HepG2 (cell line): Measurements from ENCODE around the gene RBMS2. TPM values are rescaled to one million over a fixed set of nuclear protein-coding genes. Genes with fewer than 3 reads are reported as not detected.

Experiments used
- ATAC-seq: fragments of 200-7000 bp; cut with Tn5 transposase; 3 replicates; pipeline ENCODE4 v1.9.1; 2020; ENCODE audit warnings: mild to moderate bottlenecking, moderate library complexity
- BruUV-seq: library from RNA; stranded (reverse); fragments of 400-500 nt; replicated peaks from 2 replicates; lab custom pipeline; 2021; lab: Mats Ljungman, UMichigan
- CTCF ChIA-PET: fragments of 300-600 bp; formaldehyde crosslinking; extraction: SDS; loops from one replicate; lab custom pipeline; 2021; ENCODE audit warnings: low total read pairs, inconsistent platforms, low intra/inter-chr PET ratio; lab: Yijun Ruan, JAX
- POLR2A ChIA-PET: fragments of 350-600 bp; sonication (Branson Sonifier 250); formaldehyde crosslinking; loops from one replicate; lab custom pipeline; 2020; ENCODE audit warnings: antibody characterized with exemption, inconsistent platforms; lab: Yijun Ruan, JAX
- DNase-seq: peaks from one replicate; pipeline ENCODE4 v3.0.0-alpha.2; 2015; ENCODE audit warnings: low spot score
- FAIRE-seq: peaks from 3 replicates; lab custom pipeline; 2011; peaks lifted over from hg19 to GRCh38; lab: Jason Lieb, UNC
- H2AFZ ChIP-seq: one replicate; pipeline ENCODE4 v1.6.1; 2011; ENCODE audit warnings: low read length, inconsistent platforms
- H3K27ac ChIP-seq: fragments of 300-600 bp; 3 replicates; pipeline ENCODE4 v1.8.0; 2011; ENCODE audit warnings: mixed run types, mild to moderate bottlenecking, mixed read lengths, low read length, inconsistent platforms; ENCODE audit not compliant: insufficient read depth; ENCODE audit errors: extremely low read length
- H3K27me3 ChIP-seq, 2 experiments: fragments of 200-600 bp in 1 of 2; 2 replicates in 1 of 2; 3 replicates in 1 of 2; pipeline versions ENCODE4 v1.6.0 to v1.8.0; 2011; ENCODE audit warnings: low read length in 2 of 2, mild to moderate bottlenecking in 2 of 2, moderate library complexity in 2 of 2, inconsistent platforms in 1 of 2; ENCODE audit not compliant: insufficient read depth in 2 of 2, control insufficient read depth in 1 of 2
- H3K36me3 ChIP-seq, 2 experiments: fragments of 200-600 bp in 1 of 2; replicated peaks in 1 of 2; 2 replicates in 1 of 2; 3 replicates in 1 of 2; pipeline versions ENCODE4 v1.5.1 to v1.8.0; 2011; ENCODE audit warnings: low read length in 2 of 2, inconsistent platforms in 1 of 2; ENCODE audit not compliant: insufficient read depth in 2 of 2, control insufficient read depth in 1 of 2
- H3K4me1 ChIP-seq: 2 replicates; pipeline ENCODE4 v1.5.1; 2012; ENCODE audit warnings: low read length, inconsistent platforms; ENCODE audit not compliant: insufficient read depth
- H3K4me2 ChIP-seq: 2 replicates; pipeline ENCODE4 v1.6.0; 2011; ENCODE audit warnings: low read depth, low read length, inconsistent platforms
- H3K4me3 ChIP-seq, 3 experiments: fragments of 200-600 bp in 1 of 3; sonication (generic), shearing (Covaris generic) in 1 of 3; replicated peaks in 1 of 3; 2 replicates each; pipeline ENCODE4 v1.5.1; 2011 to 2016; ENCODE audit warnings: low read length in 3 of 3, inconsistent platforms in 2 of 3, low read depth in 2 of 3, mild to moderate bottlenecking in 2 of 3, control low read depth in 1 of 3, mixed read lengths in 1 of 3; ENCODE audit not compliant: insufficient read depth in 1 of 3
- H3K79me2 ChIP-seq: one replicate; pipeline ENCODE4 v1.6.1; 2011; ENCODE audit warnings: low read length, inconsistent platforms; ENCODE audit not compliant: insufficient read depth
- H3K9ac ChIP-seq: 2 replicates; pipeline ENCODE4 v1.6.0; 2011; ENCODE audit warnings: mild to moderate bottlenecking, low read depth, low read length, inconsistent platforms; ENCODE audit not compliant: insufficient read depth
- H3K9me3 ChIP-seq: 2 replicates; pipeline ENCODE4 v1.5.1; 2012; ENCODE audit warnings: mild to moderate bottlenecking, low read length
- H4K20me1 ChIP-seq: 2 replicates; pipeline ENCODE4 v1.6.0; 2011; ENCODE audit warnings: inconsistent platforms, mild to moderate bottlenecking, low read length, moderate library complexity; ENCODE audit not compliant: insufficient read depth
- ARID2 ChIP-seq: sonication (generic); formaldehyde crosslinking; IDR thresholded peaks from 2 replicates; pipeline ENCODE4 v1.8.1; 2022; ENCODE audit warnings: mild to moderate bottlenecking, missing genetic modification reagents, borderline replicate concordance
- MTA3 ChIP-seq: sonication (generic); formaldehyde crosslinking; IDR thresholded peaks from 2 replicates; pipeline ENCODE4 v1.4.0; 2020; ENCODE audit warnings: missing genetic modification reagents
- PHF8 ChIP-seq: sonication (generic); formaldehyde crosslinking; IDR thresholded peaks from 2 replicates; pipeline ENCODE4 v1.5.0; 2020; ENCODE audit warnings: missing genetic modification reagents
- RBM22 ChIP-seq: fragments of 200-400 bp; formaldehyde crosslinking; optimal IDR thresholded peaks from 2 replicates; pipeline ENCODE3; 2017; ENCODE audit warnings: mild to moderate bottlenecking, low read length, moderate library complexity
- SCMH1 ChIP-seq: sonication (generic); formaldehyde crosslinking; IDR thresholded peaks from 2 replicates; pipeline ENCODE4 v1.9.0; 2021; ENCODE audit warnings: missing genetic modification reagents, mild to moderate bottlenecking, borderline replicate concordance
- STAT6 ChIP-seq: sonication (generic); formaldehyde crosslinking; IDR thresholded peaks from 2 replicates; pipeline ENCODE4 v1.4.0; 2020; ENCODE audit warnings: missing genetic modification reagents, mild to moderate bottlenecking, borderline replicate concordance
- TBP ChIP-seq: sonication (generic); formaldehyde crosslinking; IDR thresholded peaks from 2 replicates; pipeline ENCODE4 v1.5.0; 2020; ENCODE audit warnings: missing genetic modification reagents
- ZBTB20 ChIP-seq: sonication (generic); formaldehyde crosslinking; IDR thresholded peaks from 2 replicates; pipeline ENCODE4 v1.8.1; 2023; ENCODE audit warnings: missing genetic modification reagents, low read depth, mild to moderate bottlenecking, borderline replicate concordance
- ZC3H13 ChIP-seq: sonication (generic); formaldehyde crosslinking; IDR thresholded peaks from 2 replicates; pipeline ENCODE4 v1.8.1; 2023; ENCODE audit warnings: mild to moderate bottlenecking, missing genetic modification reagents, moderate library complexity
- ZNF160 ChIP-seq: sonication (generic); formaldehyde crosslinking; IDR thresholded peaks from 2 replicates; pipeline ENCODE4 v1.8.0; 2022; ENCODE audit warnings: mild to moderate bottlenecking, inconsistent platforms, missing genetic modification reagents
- ZNF207 ChIP-seq: fragments of 450-650 bp; IDR thresholded peaks from 2 replicates; pipeline ENCODE4 v1.6.1; 2016; ENCODE audit warnings: antibody characterized with exemption, borderline replicate concordance
- ZNF546 ChIP-seq: sonication (generic); formaldehyde crosslinking; conservative IDR thresholded peaks from 2 replicates; pipeline ENCODE4 v1.8.1; 2023; ENCODE audit warnings: mild to moderate bottlenecking, missing genetic modification reagents
- WGBS: methylation state at CpG from one replicate; pipeline ENCODE4 v1.1.6; 2017; ENCODE audit warnings: low lambda C conversion rate; 5-methylcytosine and 5-hydroxymethylcytosine counted together
- in situ Hi-C: cut with HindIII; loops from 2 replicates; pipeline ENCODE4 v1.10.0; 2017; ENCODE audit warnings: low pct_unique_long_range_greater_than_20kb; ENCODE audit not compliant: extremely low pct_ligation_motif_present
- intact Hi-C: fragments of 100-400 bp; cut with micrococcal nuclease; formaldehyde crosslinking; loops from one replicate; pipeline ENCODE4 v1.10.0; 2022; ENCODE audit not compliant: unreplicated experiment
- polyA plus RNA-seq, 8 experiments: library from polyadenylated mRNA; depleted of rRNA in 3 of 8; stranded (reverse) in 7 of 8; unstranded in 1 of 8; fragments of >200 nt; fragmentation: Illumina TruSeq in 4 of 8; extraction: Trizol in 4 of 8; gene quantifications; 2 replicates each; pipeline versions ENCODE4 v1.2.1 to v1.2.3, GENCODE V29; 2011 to 2016; ENCODE audit warnings: low read depth in 4 of 8, missing spikeins in 1 of 8, mixed read lengths in 1 of 8; ENCODE audit not compliant: insufficient read depth in 1 of 8
- total RNA-seq, 5 experiments: library from RNA; depleted of rRNA; stranded (reverse); fragments of >200 nt; fragmentation: Illumina TruSeq; extraction: Trizol; gene quantifications; 2 replicates each; pipeline ENCODE4 v1.2.3, GENCODE V29; 2016; ENCODE audit warnings: low read depth in 1 of 5
- TF ChIP-seq, protein P1 (sequence below): sonication (generic); formaldehyde crosslinking; IDR thresholded peaks from 2 replicates; pipeline ENCODE4 v1.4.0; 2020; ENCODE audit warnings: missing genetic modification reagents
- TF ChIP-seq, protein P2 (sequence below): sonication (generic); formaldehyde crosslinking; IDR thresholded peaks from 2 replicates; pipeline ENCODE4 v1.8.0; 2022; ENCODE audit warnings: mild to moderate bottlenecking, missing genetic modification reagents; ENCODE audit not compliant: insufficient replicate concordance
- TF ChIP-seq, protein P3 (sequence below): conservative IDR thresholded peaks from 2 replicates; pipeline ENCODE4 v1.6.1; 2018; ENCODE audit warnings: missing genetic modification reagents

Gene RBMS2
- total and polyA plus RNA-seq, 2 of the 13 experiments (the other 11 are each of a cell fraction or from before 2014, with no cell fraction given), result 0.53 to 7.4 TPM

DNA sequence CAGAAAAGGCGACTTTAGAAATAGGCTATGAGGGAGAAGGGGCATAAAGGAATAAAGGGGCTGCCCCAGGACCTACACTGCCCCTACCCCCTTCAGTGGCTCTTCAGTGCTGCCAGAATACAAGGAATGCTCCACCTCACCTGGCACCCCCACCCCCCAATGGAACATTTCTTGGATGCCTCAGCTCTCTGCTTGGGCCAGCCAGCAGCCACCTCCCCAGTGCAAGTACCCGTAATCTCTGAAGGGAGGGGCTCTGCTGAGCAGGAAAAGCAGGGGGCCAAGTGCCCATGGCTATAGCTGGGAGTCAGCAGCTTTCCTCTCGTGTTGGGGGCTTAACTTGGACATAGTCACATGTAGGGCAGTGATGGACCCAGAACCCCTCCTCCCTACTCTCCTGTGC lies 75.2 kb downstream of the RBMS2 start:
- Histone ChIP-seq H3K9me3 (no peaks in the 10 kb centered on the region), H3K4me1 (no peaks in the 10 kb centered on the region)
- no peak for ATAC-seq
- no peak for DNase-seq
- TF ChIP-seq ZNF160 (CRISPR knock-in tag) (no peak), ZC3H13 (no peak), ZNF207 (no peak), SCMH1 (CRISPR knock-in tag) (no peak), TBP (CRISPR knock-in tag) (no peak), ARID2 (CRISPR knock-in tag) (no peak), PHF8 (CRISPR knock-in tag) (no peak), STAT6 (CRISPR knock-in tag) (no peak), ZBTB20 (CRISPR knock-in tag) (no peak), ZNF546 (CRISPR knock-in tag) (no peak), RBM22 (no peak), MTA3 (CRISPR knock-in tag) (no peak)
- TF ChIP-seq, protein P1, sequence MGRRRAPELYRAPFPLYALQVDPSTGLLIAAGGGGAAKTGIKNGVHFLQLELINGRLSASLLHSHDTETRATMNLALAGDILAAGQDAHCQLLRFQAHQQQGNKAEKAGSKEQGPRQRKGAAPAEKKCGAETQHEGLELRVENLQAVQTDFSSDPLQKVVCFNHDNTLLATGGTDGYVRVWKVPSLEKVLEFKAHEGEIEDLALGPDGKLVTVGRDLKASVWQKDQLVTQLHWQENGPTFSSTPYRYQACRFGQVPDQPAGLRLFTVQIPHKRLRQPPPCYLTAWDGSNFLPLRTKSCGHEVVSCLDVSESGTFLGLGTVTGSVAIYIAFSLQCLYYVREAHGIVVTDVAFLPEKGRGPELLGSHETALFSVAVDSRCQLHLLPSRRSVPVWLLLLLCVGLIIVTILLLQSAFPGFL (CRISPR knock-in tag), result no peak
- TF ChIP-seq, protein P2, sequence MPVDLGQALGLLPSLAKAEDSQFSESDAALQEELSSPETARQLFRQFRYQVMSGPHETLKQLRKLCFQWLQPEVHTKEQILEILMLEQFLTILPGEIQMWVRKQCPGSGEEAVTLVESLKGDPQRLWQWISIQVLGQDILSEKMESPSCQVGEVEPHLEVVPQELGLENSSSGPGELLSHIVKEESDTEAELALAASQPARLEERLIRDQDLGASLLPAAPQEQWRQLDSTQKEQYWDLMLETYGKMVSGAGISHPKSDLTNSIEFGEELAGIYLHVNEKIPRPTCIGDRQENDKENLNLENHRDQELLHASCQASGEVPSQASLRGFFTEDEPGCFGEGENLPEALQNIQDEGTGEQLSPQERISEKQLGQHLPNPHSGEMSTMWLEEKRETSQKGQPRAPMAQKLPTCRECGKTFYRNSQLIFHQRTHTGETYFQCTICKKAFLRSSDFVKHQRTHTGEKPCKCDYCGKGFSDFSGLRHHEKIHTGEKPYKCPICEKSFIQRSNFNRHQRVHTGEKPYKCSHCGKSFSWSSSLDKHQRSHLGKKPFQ (CRISPR knock-in tag), result no peak
- TF ChIP-seq, protein P3, sequence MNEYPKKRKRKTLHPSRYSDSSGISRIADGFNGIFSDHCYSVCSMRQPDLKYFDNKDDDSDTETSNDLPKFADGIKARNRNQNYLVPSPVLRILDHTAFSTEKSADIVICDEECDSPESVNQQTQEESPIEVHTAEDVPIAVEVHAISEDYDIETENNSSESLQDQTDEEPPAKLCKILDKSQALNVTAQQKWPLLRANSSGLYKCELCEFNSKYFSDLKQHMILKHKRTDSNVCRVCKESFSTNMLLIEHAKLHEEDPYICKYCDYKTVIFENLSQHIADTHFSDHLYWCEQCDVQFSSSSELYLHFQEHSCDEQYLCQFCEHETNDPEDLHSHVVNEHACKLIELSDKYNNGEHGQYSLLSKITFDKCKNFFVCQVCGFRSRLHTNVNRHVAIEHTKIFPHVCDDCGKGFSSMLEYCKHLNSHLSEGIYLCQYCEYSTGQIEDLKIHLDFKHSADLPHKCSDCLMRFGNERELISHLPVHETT (CRISPR knock-in tag), result no peak
- TF ChIP-seq, all 625 proteins: peak for 0
- H3K4me3 ChIP-seq, result no peak overlapping the region
- no peak overlapping the region for H2AFZ ChIP-seq
- no TSS peak for BruUV-seq
- no peaks in the 10 kb centered on the region for H3K27me3 ChIP-seq
- no peaks in the 10 kb centered on the region for H3K79me2 ChIP-seq
- no peaks in the 10 kb centered on the region for H4K20me1 ChIP-seq
- no peak overlapping the region for H3K4me2 ChIP-seq
- 95% methylated on average over 3 of the region's 3 CpGs for WGBS
- ChIA-PET POLR2A (no interaction called here), CTCF (no interaction called here)
- H3K9ac ChIP-seq, result no peak overlapping the region
- peaks cover 32 to 47% of the 10 kb centered on the region in 2 experiments for H3K36me3 ChIP-seq
- in situ Hi-C loops, result no loop called here
- H3K27ac ChIP-seq, result no peak overlapping the region
- intact Hi-C loops, result no loop called here
- no peak for FAIRE-seq
